ENCODE data around the gene MYBBP1A. TPM values are rescaled to one million over a fixed set of nuclear protein-coding genes. Genes with fewer than 3 reads are reported as not detected.

The MYBBP1A gene
- total and polyA plus RNA-seq, 2 of the 4 experiments (the other 2 are of a cell fraction) = 22.6 to 45.9 TPM

- peaks cover 15% of the 10 kb centered on the region for H4K20me1 ChIP-seq (ENCODE audit: insufficient read depth, low read length)
- H2BK5ac ChIP-seq (ENCODE audit: low read depth, low read length, poor library complexity, severe bottlenecking) = no peak overlapping the region
- no peaks in the 10 kb centered on the region; a peak in 1 of 4 replicates for H3K79me1 ChIP-seq (ENCODE audit: low read depth in 1 of 2, low read length in 2 of 2)
- H2AFZ ChIP-seq (replicated peaks; ENCODE audit: low read length, poor library complexity) = no peak overlapping the region
- no peaks in the 10 kb centered on the region for H3K27me3 ChIP-seq (ENCODE audit: control insufficient read depth, insufficient read depth, low read length)
- no peak overlapping the region for H4K91ac ChIP-seq (ENCODE audit: insufficient read depth, low read depth, low read length)
- H2BK15ac ChIP-seq (ENCODE audit: low read depth, low read length) = no peak overlapping the region
- no peak overlapping the region for H3K4me3 ChIP-seq (ENCODE audit: insufficient read depth, low read depth, low read length)
- no peak overlapping the region for H4K8ac ChIP-seq (ENCODE audit: low read depth in 2 of 2, low read length in 2 of 2)
- in situ Hi-C loops (cut with MboI; ENCODE audit: low sequenced_read_pairs) (no loop called here), dilution Hi-C loops (cut with HindIII; ENCODE audit: low sequenced_read_pairs, unreplicated experiment) (no loop called here), intact Hi-C loops (cut with micrococcal nuclease) (loop anchor here (5.0 kb wide), 1 partner anchor 117 kb away; no protein-coding TSS in a partner anchor)
- ChIA-PET CTCF (no interaction called here), POLR2A (ENCODE audit: unreplicated experiment) (interaction anchor here (0.6 kb wide), 1 partner anchor 165 kb away, joined by 5 read pairs; no protein-coding TSS in a partner anchor)
- no TSS peak for BruUV-seq (replicated peaks)
- H4K5ac ChIP-seq (ENCODE audit: low read depth, low read length) = no peak overlapping the region
- peaks cover 3% of the 10 kb centered on the region; the same call in 1 of the 2 replicates for H3K4me1 ChIP-seq (ENCODE audit: control insufficient read depth, insufficient read depth, low read length)
- no peak overlapping the region for H2BK120ac ChIP-seq (ENCODE audit: low read depth, low read length)
- H3K36me3 ChIP-seq (ENCODE audit: control insufficient read depth, insufficient read depth, low read length) = peaks cover 50% of the 10 kb centered on the region
- H3K14ac ChIP-seq (replicated peaks; ENCODE audit: low read depth, low read length) = no peak overlapping the region
- H3K23ac ChIP-seq (ENCODE audit: low read depth, low read length) = no peak overlapping the region
- H3K4ac ChIP-seq (ENCODE audit: low read depth, low read length) = no peak overlapping the region
- no peaks in the 10 kb centered on the region for H3K9me3 ChIP-seq (ENCODE audit: control insufficient read depth, insufficient read depth, low read length)
- no peak overlapping the region for H2BK20ac ChIP-seq (ENCODE audit: low read depth, low read length)
- no peak for TF ChIP-seq RAD21 (IDR thresholded peaks at IDR 0.05; ENCODE audit: low read length)
- no peak for TF ChIP-seq ELK1 (IDR thresholded peaks at IDR 0.05; ENCODE audit: borderline replicate concordance, low read depth, low read length)
- TF ChIP-seq MAFK (IDR thresholded peaks at IDR 0.05; ENCODE audit: low read depth, low read length) = no peak
- no peak for TF ChIP-seq RFX5 (IDR thresholded peaks at IDR 0.05; ENCODE audit: low read depth, low read length)
- TF ChIP-seq MXI1 (IDR thresholded peaks at IDR 0.05; ENCODE audit: borderline replicate concordance, low read depth, low read length) = no peak
- no peak for TF ChIP-seq CHD1 (IDR thresholded peaks at IDR 0.05; ENCODE audit: low read depth, low read length)
- TF ChIP-seq CEBPB (IDR thresholded peaks at IDR 0.05; ENCODE audit: low read depth, low read length) = no peak
- TF ChIP-seq FOS (IDR thresholded peaks at IDR 0.05; ENCODE audit: low read depth, low read length) = no peak
- TF ChIP-seq CTCF (conservative IDR thresholded peaks at IDR 0.05; ENCODE audit: low read depth, low read length) = no peak
- TF ChIP-seq POLR2A (IDR thresholded peaks at IDR 0.05; ENCODE audit: low read depth, low read length) = no peak
- no peak for TF ChIP-seq NFE2L2 (IDR thresholded peaks at IDR 0.05; ENCODE audit: low read depth, low read length)
- ATAC-seq (ENCODE audit: low read depth) (no peak), DNase-seq (no peak)
- 100% methylated on average over 1 of the region's 8 CpGs; no CpG with 5 or more reads in 1 of the 2 experiments for WGBS, 2 experiments (ENCODE audit: extremely low coverage in 2 of 2, insufficient read length in 1 of 2)
- H2AK9ac ChIP-seq (replicated peaks; ENCODE audit: low read depth, low read length, poor library complexity) = peak overlapping the region; percentile 37
- H3K56ac ChIP-seq (ENCODE audit: extremely low read depth, insufficient read depth, low read length) = no peak overlapping the region
- H2AK5ac ChIP-seq (ENCODE audit: low read depth, low read length) = no peak overlapping the region
- H3K9me1 ChIP-seq (ENCODE audit: insufficient read depth, low read length) = no peaks in the 10 kb centered on the region
- no peak overlapping the region for H3K18ac ChIP-seq (ENCODE audit: low read depth, low read length)
- H3K4me2 ChIP-seq (ENCODE audit: low read depth, low read length) = no peak overlapping the region
- H3K27ac ChIP-seq (ENCODE audit: insufficient read depth, low read length) = no peak overlapping the region
- H3K9ac ChIP-seq (ENCODE audit: low read depth, low read length) = no peak overlapping the region
Observed at GRCh38 chr17:4539025-4539424, 16.2 kb downstream of the MYBBP1A start.
